Hindlimb muscle (tissue), 1 donor: Measurements from ENCODE around the gene NOMO2. TPM values are rescaled to one million over a fixed set of nuclear protein-coding genes. Genes with fewer than 3 reads are reported as not detected.

ENCODE experiments used
- polyA plus RNA-seq: library from polyadenylated mRNA; unstranded; fragments of 120-200 nt; gene quantifications from one replicate; pipeline ENCODE4 v1.2.1, GENCODE V29; 2013; ENCODE audit not compliant: insufficient read length

Gene NOMO2
- polyA plus RNA-seq, 1 donor, result 71.0 TPM

Other genes starting within 250 kb of the NOMO2 start
- gene NPIPA8, start 225.4 kb downstream of the NOMO2 start, polyA plus RNA-seq, result 1.6 TPM
- gene RPS15A, start 228.2 kb upstream of the NOMO2 start, polyA plus RNA-seq, result 1,569 TPM
- gene ARL6IP1, start 239.5 kb upstream of the NOMO2 start, polyA plus RNA-seq, result 83.7 TPM